Measurements from ENCODE around the gene LIPF. TPM values are rescaled to one million over a fixed set of nuclear protein-coding genes. Genes with fewer than 3 reads are reported as not detected.

LIPF gene
- polyA plus RNA-seq, 1 of the 3 experiments (the other 2 are of a cell fraction): 0.07 TPM

GRCh38 chr10:88702848-88703597, 38.8 kb downstream of the LIPF start:
- 66% methylated on average over 4 of the region's 4 CpGs for WGBS (ENCODE audit: low lambda C conversion rate)
- ChIA-PET CTCF (interaction anchor here (1.5 kb wide), 1 partner anchor 10 kb away, joined by 3 read pairs; no protein-coding TSS in a partner anchor), POLR2A (no interaction called here)
- Histone ChIP-seq H3F3A (replicated peaks; ENCODE audit: insufficient read depth) (peaks cover 11% of the 10 kb centered on the region), H3K9me3 (no peaks in the 10 kb centered on the region), H4K20me1 (ENCODE audit: insufficient read depth) (no peaks in the 10 kb centered on the region), H3K9ac (no peak overlapping the region), H3K4me1 (ENCODE audit: control insufficient read depth in 1 of 2, insufficient read depth in 2 of 2, low read depth in 1 of 2, low read length in 1 of 2) (peaks cover 4 to 11% of the 10 kb centered on the region in 2 experiments; a peak in 2 of 4 replicates), H3K79me2 (ENCODE audit: insufficient read depth) (no peaks in the 10 kb centered on the region), H3K4me2 (no peak overlapping the region), H3K27ac (ENCODE audit: low read depth in 2 of 2, low read length in 1 of 2) (no peak overlapping the region), H3K36me3 (replicated peaks in 1 of 2; ENCODE audit: control insufficient read depth in 1 of 2, insufficient read depth in 2 of 2, low read length in 1 of 2) (no peaks in the 10 kb centered on the region), H3K9me2 (no peaks in the 10 kb centered on the region), H3K4me3 (ENCODE audit: low read depth in 2 of 2, low read length in 1 of 2) (no peak overlapping the region), H2AFZ (ENCODE audit: low read depth) (no peak overlapping the region), H3K27me3 (ENCODE audit: insufficient read depth) (no peaks in the 10 kb centered on the region)
- TF ChIP-seq TCF12 (IDR thresholded peaks at IDR 0.05) (no peak), ELF1 (IDR thresholded peaks at IDR 0.05) (no peak), GATA2 (CRISPR knock-in tag; IDR thresholded peaks at IDR 0.05) (no peak), RCOR1 (IDR thresholded peaks at IDR 0.05; ENCODE audit: low read length) (no peak), POLR2AphosphoS5 (IDR thresholded peaks at IDR 0.05; ENCODE audit: low read depth, low read length) (no peak), FOXJ3 (CRISPR knock-in tag; IDR thresholded peaks at IDR 0.05) (no peak)
- TF ChIP-seq, protein P1, sequence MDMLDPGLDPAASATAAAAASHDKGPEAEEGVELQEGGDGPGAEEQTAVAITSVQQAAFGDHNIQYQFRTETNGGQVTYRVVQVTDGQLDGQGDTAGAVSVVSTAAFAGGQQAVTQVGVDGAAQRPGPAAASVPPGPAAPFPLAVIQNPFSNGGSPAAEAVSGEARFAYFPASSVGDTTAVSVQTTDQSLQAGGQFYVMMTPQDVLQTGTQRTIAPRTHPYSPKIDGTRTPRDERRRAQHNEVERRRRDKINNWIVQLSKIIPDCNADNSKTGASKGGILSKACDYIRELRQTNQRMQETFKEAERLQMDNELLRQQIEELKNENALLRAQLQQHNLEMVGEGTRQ (IDR thresholded peaks at IDR 0.05; ENCODE audit: borderline replicate concordance, low read depth, low read length): no peak
- TF ChIP-seq, protein P2, sequence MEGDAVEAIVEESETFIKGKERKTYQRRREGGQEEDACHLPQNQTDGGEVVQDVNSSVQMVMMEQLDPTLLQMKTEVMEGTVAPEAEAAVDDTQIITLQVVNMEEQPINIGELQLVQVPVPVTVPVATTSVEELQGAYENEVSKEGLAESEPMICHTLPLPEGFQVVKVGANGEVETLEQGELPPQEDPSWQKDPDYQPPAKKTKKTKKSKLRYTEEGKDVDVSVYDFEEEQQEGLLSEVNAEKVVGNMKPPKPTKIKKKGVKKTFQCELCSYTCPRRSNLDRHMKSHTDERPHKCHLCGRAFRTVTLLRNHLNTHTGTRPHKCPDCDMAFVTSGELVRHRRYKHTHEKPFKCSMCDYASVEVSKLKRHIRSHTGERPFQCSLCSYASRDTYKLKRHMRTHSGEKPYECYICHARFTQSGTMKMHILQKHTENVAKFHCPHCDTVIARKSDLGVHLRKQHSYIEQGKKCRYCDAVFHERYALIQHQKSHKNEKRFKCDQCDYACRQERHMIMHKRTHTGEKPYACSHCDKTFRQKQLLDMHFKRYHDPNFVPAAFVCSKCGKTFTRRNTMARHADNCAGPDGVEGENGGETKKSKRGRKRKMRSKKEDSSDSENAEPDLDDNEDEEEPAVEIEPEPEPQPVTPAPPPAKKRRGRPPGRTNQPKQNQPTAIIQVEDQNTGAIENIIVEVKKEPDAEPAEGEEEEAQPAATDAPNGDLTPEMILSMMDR (IDR thresholded peaks at IDR 0.05): no peak
- DNase-seq: no peak

DNA sequence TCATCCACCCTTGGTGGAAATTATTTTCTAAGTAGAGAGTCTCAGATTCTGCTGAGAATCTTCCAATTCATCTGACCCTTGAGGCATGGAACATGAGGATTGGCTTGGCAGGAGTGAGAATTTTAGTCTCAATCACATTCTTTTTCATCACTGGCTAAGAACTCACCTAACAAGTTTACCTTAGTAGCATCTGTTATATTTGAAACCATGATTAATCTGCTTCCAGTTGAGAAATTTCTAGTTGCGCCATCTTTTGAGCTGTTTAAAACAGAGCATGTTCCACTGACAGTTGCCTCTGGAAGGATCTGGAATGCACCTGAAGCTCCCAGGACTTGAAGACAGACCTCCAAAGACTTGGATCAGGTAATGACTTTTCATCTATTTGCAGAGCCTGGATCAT, 41.7 kb downstream of the LIPF start, which contains the start of gene LIPK:
Gene LIPK, plus strand, starts transcription at position 292 of the 400 bp plus-strand sequence. CDS start 18,295 bp downstream, outside the sequence.
- Histone ChIP-seq H3F3A (replicated peaks; ENCODE audit: insufficient read depth) (peaks cover 13% of the 10 kb centered on the region), H3K36me3 (replicated peaks in 1 of 2; ENCODE audit: control insufficient read depth in 1 of 2, insufficient read depth in 2 of 2, low read length in 1 of 2) (no peaks in the 10 kb centered on the region)

More for the DNA sequence above, 41.7 kb downstream of the LIPF start, which contains the start of gene LIPK:
- ChIA-PET POLR2A (no interaction called here), CTCF (no interaction called here)
- Histone ChIP-seq H3K9me3 (no peaks in the 10 kb centered on the region), H3K4me3 (ENCODE audit: low read depth in 2 of 2, low read length in 1 of 2) (no peak within 1 kb of the TSS), H3K4me1 (ENCODE audit: control insufficient read depth in 1 of 2, insufficient read depth in 2 of 2, low read depth in 1 of 2, low read length in 1 of 2) (peaks cover 4 to 12% of the 10 kb centered on the region in 2 experiments; a peak in 2 of 4 replicates), H3K79me2 (ENCODE audit: insufficient read depth) (no peaks in the 10 kb centered on the region), H3K4me2 (no peak within 1 kb of the TSS), H3K27ac (ENCODE audit: low read depth in 2 of 2, low read length in 1 of 2) (peak within 1 kb of the TSS in 1 of 2 experiments; percentile 57; a peak in 1 of 4 replicates), H3K9me2 (no peaks in the 10 kb centered on the region), H4K20me1 (ENCODE audit: insufficient read depth) (no peaks in the 10 kb centered on the region), H3K27me3 (ENCODE audit: insufficient read depth) (no peaks in the 10 kb centered on the region), H3K9ac (no peak within 1 kb of the TSS), H2AFZ (ENCODE audit: low read depth) (no peak within 1 kb of the TSS)
- no peak for DNase-seq
- TF ChIP-seq TAF1 (IDR thresholded peaks at IDR 0.05; ENCODE audit: borderline replicate concordance, low read depth, low read length): no peak
- no peak for TF ChIP-seq NFIC (IDR thresholded peaks at IDR 0.05; ENCODE audit: borderline replicate concordance)
- TF ChIP-seq GATA2 (CRISPR knock-in tag; IDR thresholded peaks at IDR 0.05): no peak
- TF ChIP-seq YY1 (IDR thresholded peaks at IDR 0.05; ENCODE audit: low read depth): no peak
- TF ChIP-seq CHD2 (IDR thresholded peaks at IDR 0.05; ENCODE audit: low read length, partially characterized antibody): no peak
- no peak for TF ChIP-seq TEAD4 (IDR thresholded peaks at IDR 0.05; ENCODE audit: borderline replicate concordance, insufficient read depth)
- TF ChIP-seq EZH2phosphoT487 (IDR thresholded peaks at IDR 0.05; ENCODE audit: borderline replicate concordance, low read depth): no peak
- no peak for TF ChIP-seq JUND (IDR thresholded peaks at IDR 0.05)
- no peak for TF ChIP-seq SIN3A (IDR thresholded peaks at IDR 0.05; ENCODE audit: borderline replicate concordance, low read depth, low read length)
- no peak for TF ChIP-seq RXRA (IDR thresholded peaks at IDR 0.05; ENCODE audit: borderline replicate concordance, low read depth)
- TF ChIP-seq, protein P1 (IDR thresholded peaks at IDR 0.05; ENCODE audit: borderline replicate concordance, low read depth, low read length): no peak
- TF ChIP-seq NRF1 (IDR thresholded peaks at IDR 0.05; ENCODE audit: low read depth, low read length): no peak
- WGBS (ENCODE audit: low lambda C conversion rate): 100% methylated on average over 1 of the region's 1 CpG

Data from SK-N-SH (cell line).